ENCODE measurements around the gene TMEM204.

GRCh38 chr16:1560153-1560552 is 26.7 kb downstream of the TMEM204 start:
- TF ChIP-seq POLR2A (IDR thresholded peaks at IDR 0.05) = no peak
- TF ChIP-seq, protein P1, sequence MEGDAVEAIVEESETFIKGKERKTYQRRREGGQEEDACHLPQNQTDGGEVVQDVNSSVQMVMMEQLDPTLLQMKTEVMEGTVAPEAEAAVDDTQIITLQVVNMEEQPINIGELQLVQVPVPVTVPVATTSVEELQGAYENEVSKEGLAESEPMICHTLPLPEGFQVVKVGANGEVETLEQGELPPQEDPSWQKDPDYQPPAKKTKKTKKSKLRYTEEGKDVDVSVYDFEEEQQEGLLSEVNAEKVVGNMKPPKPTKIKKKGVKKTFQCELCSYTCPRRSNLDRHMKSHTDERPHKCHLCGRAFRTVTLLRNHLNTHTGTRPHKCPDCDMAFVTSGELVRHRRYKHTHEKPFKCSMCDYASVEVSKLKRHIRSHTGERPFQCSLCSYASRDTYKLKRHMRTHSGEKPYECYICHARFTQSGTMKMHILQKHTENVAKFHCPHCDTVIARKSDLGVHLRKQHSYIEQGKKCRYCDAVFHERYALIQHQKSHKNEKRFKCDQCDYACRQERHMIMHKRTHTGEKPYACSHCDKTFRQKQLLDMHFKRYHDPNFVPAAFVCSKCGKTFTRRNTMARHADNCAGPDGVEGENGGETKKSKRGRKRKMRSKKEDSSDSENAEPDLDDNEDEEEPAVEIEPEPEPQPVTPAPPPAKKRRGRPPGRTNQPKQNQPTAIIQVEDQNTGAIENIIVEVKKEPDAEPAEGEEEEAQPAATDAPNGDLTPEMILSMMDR (IDR thresholded peaks at IDR 0.05) = no peak

Measured in lower leg skin (tissue), 3 donors.